Thoracic aorta (tissue), 2 donors: ENCODE results near the gene DCPS. TPM values are rescaled to one million over a fixed set of nuclear protein-coding genes. Genes with fewer than 3 reads are reported as not detected.

Experiments
- ATAC-seq: fragments of 150-250 bp; one replicate; pipeline ENCODE4 v1.8.0; 2017; ENCODE audit warnings: low read depth; ENCODE audit not compliant: insufficient number of reproducible peaks, low FRiP score
- DNase-seq: peaks from one replicate; pipeline ENCODE4 v3.0.0-alpha.2; 2020; ENCODE audit warnings: low spot score
- H3K27ac ChIP-seq, 2 donors: fragments of 200-600 bp; sonication (generic); 1 replicate in 1 of 2; 2 replicates in 1 of 2; pipeline ENCODE4 v1.5.1; 2016; ENCODE audit warnings: mild to moderate bottlenecking in 2 of 2, moderate library complexity in 2 of 2
- H3K27me3 ChIP-seq: fragments of 200-600 bp; sonication (generic); replicated peaks from 2 replicates; pipeline ENCODE4 v1.6.0; 2016; ENCODE audit warnings: mild to moderate bottlenecking; ENCODE audit not compliant: insufficient read depth
- H3K36me3 ChIP-seq: fragments of 200-600 bp; sonication (generic); one replicate; pipeline ENCODE4 v1.5.1; 2016
- H3K4me1 ChIP-seq, 2 donors: fragments of 200-600 bp; sonication (generic); 1 replicate in 1 of 2; 2 replicates in 1 of 2; pipeline versions ENCODE4 v1.5.1 to v1.6.0; 2016; ENCODE audit warnings: low read depth in 2 of 2, mild to moderate bottlenecking in 1 of 2; ENCODE audit not compliant: control insufficient read depth in 1 of 2
- H3K4me3 ChIP-seq: fragments of 200-600 bp; sonication (generic); 2 replicates; pipeline ENCODE4 v1.5.1; 2016; ENCODE audit warnings: mild to moderate bottlenecking
- H3K9me3 ChIP-seq: fragments of 200-600 bp; sonication (generic); 2 replicates; pipeline ENCODE4 v1.5.1; 2016
- CTCF ChIP-seq: fragments of 200-600 bp; sonication (generic); IDR thresholded peaks from one replicate; pipeline ENCODE4 v1.5.1; 2019; ENCODE audit warnings: antibody characterized with exemption
- total RNA-seq, 2 donors: library from RNA; depleted of rRNA; stranded (reverse); fragments of >200 nt; gene quantifications; one replicate each; pipeline versions ENCODE4 v1.1.0 to v1.2.3, GENCODE V29; 2016

The DCPS gene
- total RNA-seq, 2 donors from 2014 or later = 8.4 to 9.7 TPM

GRCh38 chr11:126310200-126310991, 6.5 kb downstream of the DCPS start:
- no peak for ATAC-seq
- Histone ChIP-seq H3K4me1 (no peaks in the 10 kb centered on the region), H3K9me3 (no peaks in the 10 kb centered on the region), H3K27me3 (no peaks in the 10 kb centered on the region), H3K36me3 (peaks cover 4% of the 10 kb centered on the region), H3K4me3 (no peak overlapping the region), H3K27ac (no peak overlapping the region)
- TF ChIP-seq CTCF = peak; percentile 86
- DNase-seq = peak; percentile 33

GRCh38 chr11:126310992-126311310, 7.1 kb downstream of the DCPS start:
- TF ChIP-seq CTCF = no peak
- peaks cover 4% of the 10 kb centered on the region for H3K36me3 ChIP-seq
- no peak overlapping the region for H3K27ac ChIP-seq
- H3K9me3 ChIP-seq = no peaks in the 10 kb centered on the region
- DNase-seq (no peak), ATAC-seq (no peak)
- H3K4me3 ChIP-seq = no peak overlapping the region
- no peaks in the 10 kb centered on the region for H3K4me1 ChIP-seq
- no peaks in the 10 kb centered on the region for H3K27me3 ChIP-seq

GRCh38 chr11:126311401-126312291, 7.8 kb downstream of the DCPS start:
- Histone ChIP-seq H3K4me1 (no peaks in the 10 kb centered on the region), H3K36me3 (peaks cover 4% of the 10 kb centered on the region)

GRCh38 chr11:126312961-126313360, 9.1 kb downstream of the DCPS start:
- Histone ChIP-seq H3K9me3 (no peaks in the 10 kb centered on the region), H3K27ac (no peak overlapping the region), H3K36me3 (peaks cover 4% of the 10 kb centered on the region), H3K27me3 (no peaks in the 10 kb centered on the region), H3K4me1 (peaks cover 9 to 11% of the 10 kb centered on the region in 2 donors), H3K4me3 (no peak overlapping the region)
- ATAC-seq (no peak), DNase-seq (no peak)
- TF ChIP-seq CTCF = no peak

More at GRCh38 chr11:126311401-126312291, 7.8 kb downstream of the DCPS start:
- H3K27ac ChIP-seq = no peak overlapping the region
- DNase-seq (no peak), ATAC-seq (no peak)
- H3K27me3 ChIP-seq = no peaks in the 10 kb centered on the region
- no peaks in the 10 kb centered on the region for H3K9me3 ChIP-seq
- TF ChIP-seq CTCF = no peak
- no peak overlapping the region for H3K4me3 ChIP-seq

- Histone ChIP-seq H3K36me3 (peaks cover 4% of the 10 kb centered on the region), H3K27me3 (no peaks in the 10 kb centered on the region), H3K4me3 (no peak overlapping the region), H3K9me3 (no peaks in the 10 kb centered on the region), H3K27ac (no peak overlapping the region), H3K4me1 (peaks cover 17 to 19% of the 10 kb centered on the region in 2 donors)
- no peak for TF ChIP-seq CTCF
- no peak for ATAC-seq
- no peak for DNase-seq
Observed at GRCh38 chr11:126313826-126314225, 10.0 kb downstream of the DCPS start.
